COLO668 (cell line): Measurements from ENCODE around the gene ADAMTS12.

Experiments used
- DNase-seq: peaks from one replicate; lab custom pipeline; 2025; ENCODE audit not compliant: unreplicated experiment; lab: John Stamatoyannopoulos, UW

The ADAMTS12 gene

GRCh38 chr5:33715661-33716060, 176.1 kb downstream of the ADAMTS12 start:
- no peak for DNase-seq

DNA sequence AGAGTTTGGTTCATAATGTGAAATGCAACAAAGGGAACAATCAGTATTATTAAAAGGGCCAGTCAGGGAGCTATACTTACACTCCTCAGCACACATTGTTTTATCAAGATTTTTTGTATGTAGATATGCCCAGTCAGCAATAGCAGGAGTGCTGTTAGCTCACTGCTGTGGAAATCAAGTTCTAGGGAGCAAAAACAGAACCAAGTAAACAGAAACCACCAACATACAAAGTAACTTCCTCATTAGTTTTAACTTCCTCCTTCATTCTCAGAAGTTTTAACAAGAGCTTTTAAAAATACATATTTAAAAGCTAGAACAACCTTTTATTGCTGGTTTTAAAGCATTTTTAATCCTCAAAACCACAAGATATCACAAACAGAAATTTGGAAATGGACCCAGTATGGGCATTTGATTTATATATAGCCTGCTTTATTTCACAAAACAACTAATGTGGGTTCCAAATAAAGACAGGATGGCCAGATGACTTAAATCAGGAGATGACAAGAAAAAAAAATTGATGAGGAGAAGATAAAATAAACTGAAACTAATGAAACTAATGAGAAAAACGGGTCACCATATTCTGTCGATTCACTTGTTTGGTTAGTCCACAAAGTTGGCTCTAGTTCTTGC, 178.5 kb downstream of the ADAMTS12 start:
- DNase-seq = no peak

DNA sequence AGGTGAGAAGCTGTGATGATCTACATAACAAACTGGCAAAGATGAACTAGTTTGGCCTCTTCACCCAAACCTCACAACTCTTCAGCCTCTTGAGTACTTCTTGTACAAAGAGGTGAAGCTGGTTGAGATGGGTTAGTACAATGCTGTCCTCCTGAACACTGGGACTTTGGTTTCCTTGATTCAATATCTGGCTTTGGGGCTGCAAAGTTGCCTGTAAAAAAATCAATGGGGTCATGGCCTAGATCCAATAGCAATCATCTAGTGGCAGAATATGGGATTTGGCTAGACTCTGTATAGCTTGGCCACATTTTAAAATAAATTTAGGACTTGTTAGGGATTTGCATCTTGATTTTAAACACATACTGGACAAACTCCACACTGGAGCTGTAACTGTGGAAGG, 179.1 kb downstream of the ADAMTS12 start:
- no peak for DNase-seq

GRCh38 chr5:33711094-33711679, 180.6 kb downstream of the ADAMTS12 start:
- DNase-seq = no peak

DNA sequence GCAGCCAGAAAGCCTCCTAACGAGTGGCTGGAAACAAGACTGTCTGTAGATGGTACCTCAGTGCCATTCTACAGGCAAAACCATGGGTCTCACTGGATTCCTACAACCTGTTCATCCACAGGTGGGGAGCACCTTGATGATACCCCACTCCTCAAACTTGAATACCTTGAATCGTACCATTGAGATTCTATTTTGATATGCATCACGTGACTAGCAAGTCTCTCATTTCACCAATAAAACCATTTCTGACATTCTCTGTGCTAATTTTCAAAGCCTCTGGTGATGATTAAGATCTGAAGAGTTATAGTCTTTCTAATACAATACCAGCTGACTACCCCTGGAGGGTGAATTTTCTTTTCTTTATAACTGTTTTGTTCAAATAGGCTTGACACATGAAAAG, 188.9 kb downstream of the ADAMTS12 start:
- DNase-seq = no peak

DNA sequence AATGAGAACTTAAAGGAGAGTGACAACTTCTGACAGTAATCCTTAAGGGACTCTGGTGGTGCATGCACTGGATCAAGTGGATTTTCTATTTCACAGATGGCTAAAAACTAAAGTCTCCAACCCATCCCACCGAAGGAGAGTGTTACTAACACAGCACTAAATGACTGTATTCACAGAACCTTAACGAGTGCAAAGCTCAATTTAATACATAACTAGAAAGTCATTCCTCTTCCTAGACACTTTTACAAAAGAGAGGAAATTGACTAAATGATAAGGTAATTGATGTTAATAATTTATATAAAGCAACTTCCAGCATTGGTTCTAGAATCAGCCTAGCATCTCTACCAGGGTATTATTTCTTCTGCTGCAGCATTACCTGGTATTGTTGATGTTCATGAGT, 189.8 kb downstream of the ADAMTS12 start:
- no peak for DNase-seq

- no peak for DNase-seq
Observed at GRCh38 chr5:33701251-33701650, 190.5 kb downstream of the ADAMTS12 start.

DNA sequence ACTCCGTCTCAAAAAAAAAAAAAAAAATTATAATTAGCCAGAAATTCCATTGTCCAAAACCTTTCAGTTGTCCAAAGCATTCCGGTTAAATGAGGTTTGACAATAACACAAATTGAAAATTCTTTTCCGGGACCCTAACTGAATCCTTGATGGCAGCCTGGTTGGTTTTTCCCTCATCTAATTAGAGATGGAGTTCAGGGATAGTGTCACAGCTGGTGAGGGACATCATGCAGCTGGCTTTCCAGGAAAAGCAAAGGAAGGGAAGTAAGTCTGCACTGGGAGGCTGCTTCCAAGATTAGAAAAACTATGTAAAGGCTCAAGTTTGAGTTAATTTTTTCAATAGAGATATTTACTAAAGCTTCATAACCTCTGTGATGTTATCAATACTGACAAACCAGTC, 195.4 kb downstream of the ADAMTS12 start:
- DNase-seq = no peak

DNA sequence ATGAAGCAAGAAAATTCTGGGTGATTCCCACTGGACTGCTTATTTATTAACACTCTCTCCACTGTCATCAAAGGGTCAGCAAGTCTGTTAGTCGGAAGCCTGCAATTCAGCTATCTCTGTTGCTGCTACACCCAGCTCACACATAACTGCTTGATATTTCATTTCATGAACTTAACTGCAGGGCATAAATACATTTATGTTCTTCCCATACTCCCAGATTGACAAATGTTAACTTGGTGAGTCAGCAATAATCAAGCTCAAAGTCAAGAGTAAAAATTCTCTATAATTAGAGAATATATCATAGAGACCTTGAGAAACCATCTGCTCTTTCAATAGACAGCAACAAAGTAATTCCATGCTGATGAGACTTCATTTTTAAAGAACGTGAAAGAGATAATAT, 198.8 kb downstream of the ADAMTS12 start:
- DNase-seq = no peak

DNA sequence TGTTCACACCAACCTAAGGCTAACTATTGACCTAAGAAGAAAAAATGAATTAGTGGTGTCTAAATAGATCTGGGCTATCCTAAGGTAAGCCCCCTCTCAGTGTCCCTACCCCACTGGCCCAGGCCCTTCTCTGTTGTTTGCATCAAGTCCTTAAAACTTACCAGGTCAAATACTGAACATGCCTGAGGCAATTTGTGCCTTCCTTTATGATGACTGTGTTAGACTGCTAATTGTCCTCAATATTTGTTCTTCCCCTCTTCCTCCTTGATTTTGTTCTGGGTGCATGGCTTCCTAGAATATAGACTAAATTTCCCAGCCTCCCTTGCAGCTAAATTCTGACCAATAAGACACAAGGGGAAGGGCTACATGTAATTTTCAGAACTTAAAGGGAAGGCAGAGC, 199.9 kb downstream of the ADAMTS12 start:
- no peak for DNase-seq

- DNase-seq = no peak
Observed at GRCh38 chr5:33690374-33691135, 201.2 kb downstream of the ADAMTS12 start.

- no peak for DNase-seq
Observed at GRCh38 chr5:33688526-33688925, 203.3 kb downstream of the ADAMTS12 start.

- DNase-seq = no peak
Observed at GRCh38 chr5:33688066-33688465, 203.7 kb downstream of the ADAMTS12 start.

DNA sequence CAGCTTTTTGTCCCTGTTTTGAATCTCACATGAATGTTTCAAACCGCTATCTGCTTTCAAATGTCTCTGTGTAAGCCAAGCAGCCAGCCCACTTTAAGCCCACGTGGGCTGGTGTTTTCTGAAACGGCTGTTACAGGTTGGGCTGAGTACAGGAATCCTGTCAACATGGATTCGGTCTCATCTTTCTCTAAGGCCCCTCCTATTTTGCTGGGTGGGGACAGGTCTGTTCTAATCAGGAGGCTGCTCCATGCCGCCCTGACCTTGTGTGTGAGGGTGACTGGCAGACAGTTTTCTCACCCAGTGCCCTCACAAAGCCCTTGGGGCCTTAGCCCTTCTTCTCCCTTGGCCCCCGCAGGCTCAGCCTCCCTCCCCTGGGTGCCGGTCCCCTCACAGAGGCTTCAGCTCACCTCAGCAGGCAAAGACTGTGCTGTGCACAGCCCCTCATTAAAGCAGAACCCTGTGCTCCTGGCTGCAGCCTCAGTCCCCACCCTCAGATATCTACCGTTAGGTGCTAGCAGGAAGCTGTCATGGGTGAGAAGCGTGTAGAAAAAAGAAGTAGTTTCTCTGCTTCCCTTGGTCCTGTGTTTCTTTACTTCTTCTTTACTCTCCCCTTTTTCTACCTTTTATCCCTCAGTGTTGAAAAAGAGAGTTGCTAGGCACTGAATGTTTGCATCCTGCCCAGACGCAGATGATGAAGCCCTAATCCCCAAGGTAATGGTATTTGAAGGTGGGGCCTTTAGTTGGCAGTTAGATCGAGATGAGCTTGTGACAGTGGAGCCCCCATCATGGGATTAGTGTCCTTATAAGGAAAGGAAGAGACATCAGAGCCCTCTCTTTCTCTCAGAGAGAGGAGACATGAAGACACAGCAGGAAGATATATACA, 205.7 kb downstream of the ADAMTS12 start:
- no peak for DNase-seq

- no peak for DNase-seq
Observed at GRCh38 chr5:33684496-33685159, 207.2 kb downstream of the ADAMTS12 start.

GRCh38 chr5:33679791-33680190, 212.0 kb downstream of the ADAMTS12 start:
- DNase-seq = no peak

DNA sequence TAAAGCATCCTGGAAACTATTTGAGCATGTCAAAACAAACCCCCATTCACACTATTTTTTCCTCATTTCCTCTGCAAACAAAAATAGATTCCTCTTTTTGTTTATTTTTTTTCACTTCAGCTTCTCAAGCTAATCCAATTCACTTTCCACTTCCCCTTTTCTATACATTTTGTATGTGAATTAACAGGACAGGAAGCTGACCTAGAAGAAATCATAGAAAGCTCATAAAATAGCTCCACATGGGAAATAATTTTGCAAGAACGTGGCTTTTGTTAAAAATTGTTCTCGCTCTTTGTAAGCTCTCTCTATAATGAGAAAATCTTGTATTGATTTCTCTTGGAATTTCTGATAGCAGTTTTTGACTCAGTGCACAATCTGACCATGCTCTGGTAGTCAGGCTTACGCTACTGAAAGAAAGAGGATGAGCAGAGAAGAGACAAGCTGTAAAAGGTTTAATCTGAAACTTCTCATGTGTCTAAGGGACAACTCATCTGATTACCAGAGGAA, 215.8 kb downstream of the ADAMTS12 start:
- no peak for DNase-seq

- no peak for DNase-seq
Observed at GRCh38 chr5:33671700-33672291, 220.0 kb downstream of the ADAMTS12 start.

DNA sequence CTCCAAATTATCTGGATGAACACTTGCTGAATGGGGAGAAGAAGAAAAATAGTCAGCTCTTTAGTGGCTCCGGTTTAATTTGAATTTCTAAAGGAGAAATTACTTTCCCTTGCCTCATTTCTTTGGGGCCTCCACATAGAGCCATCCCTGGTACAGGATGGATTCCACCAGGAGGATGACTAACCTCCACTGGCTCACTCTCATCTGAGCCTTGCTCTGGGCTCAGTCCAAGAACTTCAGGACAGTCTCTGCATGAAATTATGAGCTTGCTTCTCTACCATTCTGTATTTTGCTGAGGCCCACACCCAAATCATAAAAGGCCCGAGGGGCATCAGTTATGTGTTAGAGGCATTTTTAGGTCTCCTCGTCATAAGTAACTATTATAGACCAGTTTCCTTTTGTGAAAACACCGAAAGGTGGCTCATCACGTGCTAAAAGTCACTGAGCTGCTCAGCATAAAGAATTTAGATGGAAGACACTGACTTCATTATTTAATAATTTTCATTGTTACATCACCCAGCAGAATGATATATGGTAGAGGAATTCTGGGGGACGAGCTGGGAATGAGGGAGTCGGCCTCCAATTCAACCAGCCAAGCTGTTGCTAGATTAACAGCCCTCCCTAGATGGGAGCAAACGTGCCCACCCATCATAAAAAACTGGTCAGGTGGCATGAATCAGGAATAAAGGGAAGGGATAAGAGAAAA, 228.9 kb downstream of the ADAMTS12 start:
- no peak for DNase-seq
